GM12875 (cell line): ENCODE data around the gene GRIP2.

Source experiments
- H3K4me3 ChIP-seq: one replicate; pipeline ENCODE4 v1.5.1; 2011; ENCODE audit warnings: low read depth, low read length, control low read depth
- TF ChIP-seq, protein P1 (sequence below): IDR thresholded peaks from 2 replicates; pipeline ENCODE4 v1.5.1; 2011; ENCODE audit warnings: low read depth, mild to moderate bottlenecking, control low read depth, inconsistent platforms, low read length, moderate library complexity, borderline replicate concordance; ENCODE audit not compliant: insufficient read depth

GRIP2 gene

GRCh38 chr3:14440531-14441239 is 99.5 kb downstream of the GRIP2 start:
- TF ChIP-seq, protein P1, sequence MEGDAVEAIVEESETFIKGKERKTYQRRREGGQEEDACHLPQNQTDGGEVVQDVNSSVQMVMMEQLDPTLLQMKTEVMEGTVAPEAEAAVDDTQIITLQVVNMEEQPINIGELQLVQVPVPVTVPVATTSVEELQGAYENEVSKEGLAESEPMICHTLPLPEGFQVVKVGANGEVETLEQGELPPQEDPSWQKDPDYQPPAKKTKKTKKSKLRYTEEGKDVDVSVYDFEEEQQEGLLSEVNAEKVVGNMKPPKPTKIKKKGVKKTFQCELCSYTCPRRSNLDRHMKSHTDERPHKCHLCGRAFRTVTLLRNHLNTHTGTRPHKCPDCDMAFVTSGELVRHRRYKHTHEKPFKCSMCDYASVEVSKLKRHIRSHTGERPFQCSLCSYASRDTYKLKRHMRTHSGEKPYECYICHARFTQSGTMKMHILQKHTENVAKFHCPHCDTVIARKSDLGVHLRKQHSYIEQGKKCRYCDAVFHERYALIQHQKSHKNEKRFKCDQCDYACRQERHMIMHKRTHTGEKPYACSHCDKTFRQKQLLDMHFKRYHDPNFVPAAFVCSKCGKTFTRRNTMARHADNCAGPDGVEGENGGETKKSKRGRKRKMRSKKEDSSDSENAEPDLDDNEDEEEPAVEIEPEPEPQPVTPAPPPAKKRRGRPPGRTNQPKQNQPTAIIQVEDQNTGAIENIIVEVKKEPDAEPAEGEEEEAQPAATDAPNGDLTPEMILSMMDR = no peak

GRCh38 chr3:14440168-14440518 is 100.0 kb downstream of the GRIP2 start:
- TF ChIP-seq, protein P1 = no peak
- H3K4me3 ChIP-seq = no peak overlapping the region

More at GRCh38 chr3:14440531-14441239, 99.5 kb downstream of the GRIP2 start:
- H3K4me3 ChIP-seq = no peak overlapping the region

- TF ChIP-seq, protein P1 = no peak
- H3K4me3 ChIP-seq = no peak overlapping the region
Observed at GRCh38 chr3:14439501-14440167, 100.5 kb downstream of the GRIP2 start.
